Neural cell (in vitro differentiated cells): ENCODE data around the gene SP100. TPM values are rescaled to one million over a fixed set of nuclear protein-coding genes. Genes with fewer than 3 reads are reported as not detected.
"Not testable (repeated sequence)": the region's sequence is repeated elsewhere in the genome, so short reads cannot be mapped to it uniquely, and the experiment has no call there.

Experiments used
- H2AFZ ChIP-seq: fragments of 200-600, 300-800 bp; sonication (generic), shearing (Covaris generic); 2 replicates; pipeline ENCODE4 v1.6.0; 2014; ENCODE audit warnings: low read depth, mild to moderate bottlenecking, antibody characterized with exemption, low read length, moderate library complexity
- H3F3A ChIP-seq: fragments of 200-600 bp; shearing (Covaris generic); 2 replicates; pipeline ENCODE4 v1.6.1; 2016; ENCODE audit warnings: mild to moderate bottlenecking, moderate library complexity, mixed read lengths, antibody characterized with exemption, low read length; ENCODE audit not compliant: insufficient read depth, poor library complexity, severe bottlenecking
- H3K27ac ChIP-seq: fragments of 200-600, 300-800 bp; sonication (generic), shearing (Covaris generic); 2 replicates; pipeline ENCODE4 v1.5.1; 2014; ENCODE audit warnings: mild to moderate bottlenecking, low read length, moderate library complexity
- H3K27me3 ChIP-seq: fragments of 300-800, 200-600 bp; sonication (generic), shearing (Covaris generic); 2 replicates; pipeline ENCODE4 v1.6.0; 2014; ENCODE audit warnings: mild to moderate bottlenecking, low read depth, low read length, moderate library complexity; ENCODE audit not compliant: insufficient read depth
- H3K36me3 ChIP-seq: fragments of 300-800, 200-600 bp; sonication (generic), shearing (Covaris generic); 2 replicates; pipeline ENCODE4 v1.5.1; 2014; ENCODE audit warnings: mild to moderate bottlenecking, antibody characterized with exemption, low read length, moderate library complexity; ENCODE audit not compliant: insufficient read depth
- H3K4me2 ChIP-seq: fragments of 300-800, 200-600 bp; sonication (generic), shearing (Covaris generic); 2 replicates; pipeline ENCODE4 v1.6.0; 2014; ENCODE audit warnings: mild to moderate bottlenecking, low read length
- H3K4me3 ChIP-seq: fragments of 300-800, 200-600 bp; sonication (generic), shearing (Covaris generic); 2 replicates; pipeline ENCODE4 v1.5.1; 2014; ENCODE audit warnings: mild to moderate bottlenecking, low read length, moderate library complexity
- H3K79me2 ChIP-seq: fragments of 200-600 bp; shearing (Covaris generic); replicated peaks from 2 replicates; pipeline ENCODE4 v1.6.0; 2014; ENCODE audit warnings: mild to moderate bottlenecking, low read length, moderate library complexity; ENCODE audit not compliant: insufficient read depth
- H3K9ac ChIP-seq: fragments of 300-800, 200-600 bp; sonication (generic), shearing (Covaris generic); 2 replicates; pipeline ENCODE4 v1.6.1; 2016; ENCODE audit warnings: mild to moderate bottlenecking, low read length, mixed read lengths
- H3K9me2 ChIP-seq: fragments of 200-600 bp; shearing (Covaris generic); 2 replicates; pipeline ENCODE4 v1.6.1; 2016; ENCODE audit warnings: mild to moderate bottlenecking, low read length, mixed read lengths; ENCODE audit not compliant: insufficient read depth
- H3K9me3 ChIP-seq: fragments of 200-600, 300-800 bp; sonication (generic), shearing (Covaris generic); 2 replicates; pipeline ENCODE4 v1.6.1; 2016; ENCODE audit warnings: mild to moderate bottlenecking, mixed run types, low read length, moderate library complexity, mixed read lengths
- H4K20me1 ChIP-seq: fragments of 200-600 bp; shearing (Covaris generic); 2 replicates; pipeline ENCODE4 v1.6.1; 2016; ENCODE audit warnings: mild to moderate bottlenecking, mixed run types; ENCODE audit not compliant: insufficient read depth
- CTCF ChIP-seq: fragments of 450-650 bp; IDR thresholded peaks from 2 replicates; pipeline ENCODE4 v1.5.1; 2014; ENCODE audit warnings: antibody characterized with exemption, mild to moderate bottlenecking, moderate library complexity; ENCODE audit not compliant: poor library complexity, severe bottlenecking
- EP300 ChIP-seq: fragments of 450-650 bp; conservative IDR thresholded peaks from 2 replicates; pipeline ENCODE4 v1.6.1; 2014; ENCODE audit warnings: antibody characterized with exemption, mild to moderate bottlenecking, moderate library complexity; ENCODE audit not compliant: poor library complexity, severe bottlenecking
- EZH2 ChIP-seq: fragments of 200-600, 300-800 bp; shearing (Covaris generic), sonication (generic); IDR thresholded peaks from 2 replicates; pipeline ENCODE4 v1.6.1; 2014; ENCODE audit warnings: antibody characterized with exemption, low read length, borderline replicate concordance, mild to moderate bottlenecking; ENCODE audit not compliant: insufficient read depth, poor library complexity, severe bottlenecking
- MXI1 ChIP-seq: fragments of 450-650 bp; conservative IDR thresholded peaks from 2 replicates; pipeline ENCODE4 v1.6.1; 2014; ENCODE audit warnings: antibody characterized with exemption, mild to moderate bottlenecking; ENCODE audit not compliant: poor library complexity, severe bottlenecking
- POLR2AphosphoS5 ChIP-seq: IDR thresholded peaks from 2 replicates; pipeline ENCODE4 v1.6.1; 2012
- RAD21 ChIP-seq: fragments of 450-650 bp; conservative IDR thresholded peaks from 2 replicates; pipeline ENCODE4 v1.6.1; 2014; ENCODE audit warnings: antibody characterized with exemption, mild to moderate bottlenecking, moderate library complexity
- SMC3 ChIP-seq: fragments of 450-650 bp; conservative IDR thresholded peaks from 2 replicates; pipeline ENCODE4 v1.6.1; 2014; ENCODE audit warnings: antibody characterized with exemption, mild to moderate bottlenecking, moderate library complexity; ENCODE audit not compliant: poor library complexity
- TAF1 ChIP-seq: IDR thresholded peaks from 2 replicates; pipeline ENCODE4 v1.6.1; 2012; ENCODE audit warnings: low read depth
- polyA plus RNA-seq: library from polyadenylated mRNA; depleted of rRNA; stranded (reverse); fragments of >200 nt; gene quantifications from 2 replicates; pipeline ENCODE4 v1.2.3, GENCODE V29; 2014
- TF ChIP-seq, protein P1 (sequence below): IDR thresholded peaks from 2 replicates; pipeline ENCODE4 v1.6.1; 2012; ENCODE audit warnings: borderline replicate concordance

SP100 gene
- polyA plus RNA-seq, 1 donor from 2014 or later = not detected

DNA sequence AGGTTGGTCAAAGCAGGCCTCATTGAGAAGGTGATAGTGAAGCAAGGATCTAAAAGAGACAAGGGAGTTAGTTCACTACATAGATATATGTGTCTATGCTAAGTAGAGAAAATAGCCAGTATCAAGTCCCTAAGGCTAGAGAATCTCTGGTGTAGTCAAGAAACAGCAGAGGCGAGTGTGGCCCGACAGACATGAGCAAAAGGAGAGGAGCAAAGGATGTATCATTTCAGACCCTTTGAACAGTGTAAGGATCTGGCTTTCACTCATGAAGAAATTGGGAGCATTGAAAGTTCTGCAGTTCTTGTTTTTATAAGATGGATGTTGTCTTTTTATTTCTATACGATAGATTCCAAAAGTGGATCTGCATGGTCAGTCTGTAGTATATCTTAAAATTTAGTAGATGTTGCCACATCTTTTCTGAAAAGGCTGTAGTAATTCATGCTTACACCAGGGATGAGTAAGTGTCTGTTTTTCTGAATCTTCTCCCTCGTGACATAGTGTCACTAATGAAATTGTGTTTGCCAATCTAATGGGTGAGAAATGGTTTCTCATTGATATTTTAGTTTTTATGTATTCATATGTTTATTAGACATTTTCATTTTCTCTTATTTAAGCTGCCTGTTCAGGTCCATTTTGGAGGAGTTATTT is 18.8 kb downstream of the SP100 start:
- H3K27ac ChIP-seq = no peak overlapping the region
- no peaks in the 10 kb centered on the region for H3K9me2 ChIP-seq
- no peaks in the 10 kb centered on the region for H4K20me1 ChIP-seq
- no peaks in the 10 kb centered on the region for H3K27me3 ChIP-seq
- no peaks in the 10 kb centered on the region for H3K9me3 ChIP-seq
- no peak overlapping the region for H3K4me2 ChIP-seq
- no peak overlapping the region for H3K9ac ChIP-seq
- no peaks in the 10 kb centered on the region for H3F3A ChIP-seq
- TF ChIP-seq EP300 (no peak), RAD21 (no peak), SMC3 (no peak), CTCF (no peak), MXI1 (no peak)
- TF ChIP-seq, protein P1, sequence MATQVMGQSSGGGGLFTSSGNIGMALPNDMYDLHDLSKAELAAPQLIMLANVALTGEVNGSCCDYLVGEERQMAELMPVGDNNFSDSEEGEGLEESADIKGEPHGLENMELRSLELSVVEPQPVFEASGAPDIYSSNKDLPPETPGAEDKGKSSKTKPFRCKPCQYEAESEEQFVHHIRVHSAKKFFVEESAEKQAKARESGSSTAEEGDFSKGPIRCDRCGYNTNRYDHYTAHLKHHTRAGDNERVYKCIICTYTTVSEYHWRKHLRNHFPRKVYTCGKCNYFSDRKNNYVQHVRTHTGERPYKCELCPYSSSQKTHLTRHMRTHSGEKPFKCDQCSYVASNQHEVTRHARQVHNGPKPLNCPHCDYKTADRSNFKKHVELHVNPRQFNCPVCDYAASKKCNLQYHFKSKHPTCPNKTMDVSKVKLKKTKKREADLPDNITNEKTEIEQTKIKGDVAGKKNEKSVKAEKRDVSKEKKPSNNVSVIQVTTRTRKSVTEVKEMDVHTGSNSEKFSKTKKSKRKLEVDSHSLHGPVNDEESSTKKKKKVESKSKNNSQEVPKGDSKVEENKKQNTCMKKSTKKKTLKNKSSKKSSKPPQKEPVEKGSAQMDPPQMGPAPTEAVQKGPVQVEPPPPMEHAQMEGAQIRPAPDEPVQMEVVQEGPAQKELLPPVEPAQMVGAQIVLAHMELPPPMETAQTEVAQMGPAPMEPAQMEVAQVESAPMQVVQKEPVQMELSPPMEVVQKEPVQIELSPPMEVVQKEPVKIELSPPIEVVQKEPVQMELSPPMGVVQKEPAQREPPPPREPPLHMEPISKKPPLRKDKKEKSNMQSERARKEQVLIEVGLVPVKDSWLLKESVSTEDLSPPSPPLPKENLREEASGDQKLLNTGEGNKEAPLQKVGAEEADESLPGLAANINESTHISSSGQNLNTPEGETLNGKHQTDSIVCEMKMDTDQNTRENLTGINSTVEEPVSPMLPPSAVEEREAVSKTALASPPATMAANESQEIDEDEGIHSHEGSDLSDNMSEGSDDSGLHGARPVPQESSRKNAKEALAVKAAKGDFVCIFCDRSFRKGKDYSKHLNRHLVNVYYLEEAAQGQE = no peak
- H3K4me3 ChIP-seq = no peak overlapping the region
- H3K79me2 ChIP-seq = no peaks in the 10 kb centered on the region
- no peak overlapping the region for H2AFZ ChIP-seq
- H3K36me3 ChIP-seq = no peaks in the 10 kb centered on the region

DNA sequence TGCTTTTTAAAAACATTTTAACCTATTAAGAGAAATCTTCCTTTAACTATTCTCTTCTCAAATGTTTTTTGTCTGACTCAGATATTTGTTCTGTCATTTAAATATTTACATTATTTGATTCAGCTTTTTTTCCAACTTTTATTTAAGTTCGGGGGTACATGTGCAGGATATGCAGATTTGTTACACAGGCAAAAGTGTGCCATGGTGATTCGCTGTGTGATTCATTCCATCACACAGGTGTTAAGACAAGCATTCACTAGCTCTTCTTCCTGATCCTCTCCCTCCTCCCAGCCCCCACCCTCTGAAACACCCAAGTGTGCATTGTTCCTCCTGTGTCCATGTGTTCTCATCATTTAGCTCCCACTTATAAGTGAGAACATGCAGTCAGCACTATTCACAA is 19.4 kb downstream of the SP100 start:
- no peak overlapping the region for H3K9ac ChIP-seq
- H3K27ac ChIP-seq = no peak overlapping the region
- no peak for TF ChIP-seq TAF1
- TF ChIP-seq, protein P1 = no peak
- no peak for TF ChIP-seq EZH2
- TF ChIP-seq SMC3 = no peak
- TF ChIP-seq POLR2AphosphoS5 = no peak
- TF ChIP-seq MXI1 = no peak
- TF ChIP-seq CTCF = no peak
- TF ChIP-seq EP300 = no peak
- TF ChIP-seq RAD21 = no peak
- no peak overlapping the region for H2AFZ ChIP-seq
- no peaks in the 10 kb centered on the region for H3K36me3 ChIP-seq
- no peaks in the 10 kb centered on the region for H4K20me1 ChIP-seq
- H3F3A ChIP-seq = no peaks in the 10 kb centered on the region
- H3K9me2 ChIP-seq = no peaks in the 10 kb centered on the region
- H3K9me3 ChIP-seq = no peaks in the 10 kb centered on the region
- no peak overlapping the region for H3K4me3 ChIP-seq
- no peak overlapping the region for H3K4me2 ChIP-seq
- H3K79me2 ChIP-seq = no peaks in the 10 kb centered on the region
- no peaks in the 10 kb centered on the region for H3K27me3 ChIP-seq

DNA sequence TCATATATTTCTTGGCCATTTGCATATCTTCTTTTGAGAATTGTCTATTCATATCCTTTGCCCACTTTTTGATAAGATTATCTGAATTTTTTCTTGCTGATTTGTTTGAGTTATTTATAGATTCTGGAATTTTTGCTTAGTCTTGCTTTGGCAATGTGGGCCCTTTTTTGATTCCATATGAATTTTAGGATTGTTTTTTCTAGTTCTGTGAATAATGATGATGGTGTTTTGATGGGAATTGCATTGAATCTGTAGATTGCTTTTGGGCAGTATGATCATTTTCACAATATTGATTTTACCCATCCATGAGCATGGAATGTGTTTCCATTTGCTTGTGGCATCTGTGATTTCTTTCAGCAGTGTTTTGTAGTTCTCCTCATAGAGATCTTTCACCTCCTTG is 23.1 kb downstream of the SP100 start:
- H3K9ac ChIP-seq, H3K4me2 ChIP-seq: not testable (repeated sequence)

More for the DNA sequence above, 23.1 kb downstream of the SP100 start:
- H3K79me2 ChIP-seq, H3K4me3 ChIP-seq, H2AFZ ChIP-seq, H3K27ac ChIP-seq, H3K9me2 ChIP-seq, H4K20me1 ChIP-seq, H3K27me3 ChIP-seq, H3F3A ChIP-seq, H3K36me3 ChIP-seq, H3K9me3 ChIP-seq: not testable (repeated sequence)
